Measurements from ENCODE around the gene TAF4B. TPM values are rescaled to one million over a fixed set of nuclear protein-coding genes. Genes with fewer than 3 reads are reported as not detected.
"Not testable (repeated sequence)": the region's sequence is repeated elsewhere in the genome, so short reads cannot be mapped to it uniquely, and the experiment has no call there.

The TAF4B gene
- total RNA-seq, 2 donors from 2014 or later = 2.4 to 3.1 TPM

- Histone ChIP-seq H3K9me3 (no peaks in the 10 kb centered on the region), H3K27ac (peak overlapping the region; percentile 79 to 82), H3K4me3 (peak overlapping the region; percentile 84 to 86), H3K36me3 (no peaks in the 10 kb centered on the region), H3K4me1 (peaks cover 0 to 9% of the 10 kb centered on the region in 2 donors), H3K27me3 (no peaks in the 10 kb centered on the region)
- no peak for DNase-seq (ENCODE audit: low spot score)
- no peak for TF ChIP-seq CTCF (IDR thresholded peaks at IDR 0.05)
These were observed 916 bp downstream of the TAF4B start for GRCh38 chr18:26227051-26227670.

DNA sequence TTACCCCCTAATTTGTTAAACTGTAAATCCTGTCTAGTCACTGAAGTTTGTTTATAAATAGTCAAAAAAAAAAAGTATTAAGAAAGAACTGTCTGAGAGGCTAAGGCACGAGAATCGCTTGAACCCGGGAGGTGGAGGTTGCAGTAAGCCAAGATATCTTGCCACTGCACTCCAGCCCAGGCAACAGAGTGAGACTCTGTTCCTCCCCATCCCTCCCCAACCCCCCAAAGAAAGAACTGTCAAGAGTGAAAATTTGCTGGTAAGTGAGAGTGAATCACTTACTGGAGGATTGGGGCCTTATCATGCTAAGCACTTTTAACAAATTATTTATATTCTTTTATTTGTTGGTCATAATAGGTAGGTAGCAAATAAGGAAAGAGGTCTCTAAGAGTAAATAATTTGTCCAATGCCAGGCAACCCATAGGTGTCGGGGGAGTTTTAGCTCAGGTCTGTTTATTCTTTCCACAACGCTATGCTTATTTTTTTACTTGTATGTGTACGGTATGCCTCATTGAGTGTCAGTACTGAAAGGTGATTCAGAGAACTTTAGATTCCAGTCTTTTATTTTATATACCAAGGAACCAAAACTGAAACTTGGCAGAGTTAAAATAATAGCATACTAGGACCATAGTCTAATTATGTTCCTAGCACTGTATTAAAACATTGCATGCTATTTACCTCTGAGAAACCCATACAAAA lies 2.5 kb downstream of the TAF4B start:
- DNase-seq (ENCODE audit: low spot score) = no peak
- Histone ChIP-seq H3K27me3 (no peaks in the 10 kb centered on the region), H3K4me3 (no peak overlapping the region), H3K4me1 (peaks cover 0 to 9% of the 10 kb centered on the region in 2 donors), H3K36me3 (no peaks in the 10 kb centered on the region), H3K27ac (no peak overlapping the region), H3K9me3 (no peaks in the 10 kb centered on the region)
- TF ChIP-seq CTCF (IDR thresholded peaks at IDR 0.05) = no peak

GRCh38 chr18:26230497-26230896 lies 4.3 kb downstream of the TAF4B start:
- no peaks in the 10 kb centered on the region for H3K27me3 ChIP-seq
- no peak overlapping the region for H3K27ac ChIP-seq
- H3K4me3 ChIP-seq = no peak overlapping the region
- H3K9me3 ChIP-seq = no peaks in the 10 kb centered on the region
- H3K4me1 ChIP-seq = peaks cover 0 to 9% of the 10 kb centered on the region in 2 donors
- no peak for TF ChIP-seq CTCF (IDR thresholded peaks at IDR 0.05)
- DNase-seq (ENCODE audit: low spot score) = no peak
- no peaks in the 10 kb centered on the region for H3K36me3 ChIP-seq

GRCh38 chr18:26233208-26233607 lies 7.0 kb downstream of the TAF4B start:
- Histone ChIP-seq H3K4me1 (no peaks in the 10 kb centered on the region), H3K27me3 (no peaks in the 10 kb centered on the region), H3K27ac (no peak overlapping the region), H3K4me3 (no peak overlapping the region), H3K9me3 (no peaks in the 10 kb centered on the region), H3K36me3 (no peaks in the 10 kb centered on the region)
- DNase-seq (ENCODE audit: low spot score) = no peak
- TF ChIP-seq CTCF (IDR thresholded peaks at IDR 0.05) = no peak

DNA sequence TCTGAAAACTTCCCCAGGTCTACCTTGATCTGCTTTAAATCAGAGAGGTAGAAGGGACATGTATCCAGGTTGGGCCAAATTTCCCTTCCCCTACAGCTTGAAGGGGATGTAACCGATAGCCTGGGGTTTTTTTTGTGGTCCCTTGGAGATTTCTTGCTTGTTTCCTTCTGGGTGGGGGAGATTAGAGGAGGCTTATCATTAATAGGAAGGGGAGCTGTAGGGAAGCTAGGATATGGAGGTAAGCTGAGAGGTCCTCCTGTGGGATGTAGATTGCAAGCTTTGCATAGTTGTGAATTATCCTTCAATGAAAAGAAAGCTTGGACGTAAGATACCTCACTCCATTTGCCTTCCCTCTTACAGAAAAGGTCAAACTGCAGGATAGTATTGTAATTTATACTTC lies 11.1 kb downstream of the TAF4B start:
- not testable (repeated sequence) for H3K9me3 ChIP-seq; H3K36me3 ChIP-seq; H3K4me3 ChIP-seq; DNase-seq (ENCODE audit: low spot score); H3K4me1 ChIP-seq; H3K27me3 ChIP-seq; H3K27ac ChIP-seq

DNA sequence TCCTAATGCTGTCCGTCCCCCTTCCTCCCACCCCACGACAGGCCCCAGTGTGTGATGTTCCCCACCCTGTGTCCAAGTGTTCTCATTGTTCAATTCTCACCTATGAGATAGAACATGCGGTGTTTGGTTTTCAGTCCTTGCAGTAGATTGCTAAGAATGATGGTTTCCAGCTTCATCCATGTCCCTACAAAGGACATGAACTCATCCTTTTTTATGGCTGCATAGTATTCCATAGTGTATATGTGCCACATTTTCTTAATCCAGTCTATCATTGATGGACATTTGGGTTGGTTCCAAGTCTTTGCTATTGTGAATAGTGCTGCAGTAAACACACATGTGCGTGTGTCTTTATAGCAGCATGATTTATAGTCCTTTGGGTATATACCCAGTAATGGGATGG lies 12.5 kb downstream of the TAF4B start:
- not testable (repeated sequence) for H3K27ac ChIP-seq; H3K4me3 ChIP-seq; DNase-seq (ENCODE audit: low spot score); H3K36me3 ChIP-seq; H3K4me1 ChIP-seq; H3K27me3 ChIP-seq; H3K9me3 ChIP-seq

- not testable (repeated sequence) for H3K4me1 ChIP-seq; DNase-seq (ENCODE audit: low spot score); H3K27ac ChIP-seq; H3K27me3 ChIP-seq; H3K9me3 ChIP-seq; H3K4me3 ChIP-seq; H3K36me3 ChIP-seq
These were observed 16.1 kb downstream of the TAF4B start for GRCh38 chr18:26242392-26242791.

- H3K9me3 ChIP-seq; H3K27ac ChIP-seq; DNase-seq (ENCODE audit: low spot score); H3K27me3 ChIP-seq; H3K36me3 ChIP-seq; H3K4me1 ChIP-seq; H3K4me3 ChIP-seq: not testable (repeated sequence)
These were observed 19.2 kb downstream of the TAF4B start for GRCh38 chr18:26245434-26245833.
